HAP-1 (cell line): ENCODE measurements around the gene UBE2M.

ENCODE experiments used
- DNase-seq, 2 experiments: peaks; one replicate each; pipeline ENCODE4 v3.0.0-alpha.2; 2016 to 2020; ENCODE audit warnings: low spot score in 2 of 2
- H3K27me3 ChIP-seq: fragments of 250-450 bp; sonication (Bioruptor Pico); 2 replicates; pipeline ENCODE4 v1.5.1; 2020; ENCODE audit warnings: low read depth, mild to moderate bottlenecking, moderate library complexity
- H3K36me3 ChIP-seq: fragments of 250-450 bp; sonication (Bioruptor Pico); replicated peaks from 2 replicates; pipeline ENCODE4 v1.5.1; 2020; ENCODE audit warnings: mild to moderate bottlenecking
- H3K4me1 ChIP-seq: fragments of 250-450 bp; sonication (Bioruptor Pico); 2 replicates; pipeline ENCODE4 v1.5.1; 2020; ENCODE audit warnings: mild to moderate bottlenecking
- H3K4me3 ChIP-seq: fragments of 250-450 bp; sonication (Bioruptor Pico); 2 replicates; pipeline ENCODE4 v1.5.1; 2020; ENCODE audit warnings: mild to moderate bottlenecking, moderate library complexity
- H3K9me3 ChIP-seq: fragments of 250-450 bp; sonication (Bioruptor Pico); 2 replicates; pipeline ENCODE4 v1.5.1; 2020; ENCODE audit warnings: mild to moderate bottlenecking, moderate library complexity
- in situ Hi-C: fragments of 300-500 bp; cut with MboI; formaldehyde crosslinking; loops from 3 replicates; pipeline ENCODE4 v1.14.3; 2020; ENCODE audit warnings: low sequenced_read_pairs, inconsistent platforms, mixed read lengths

UBE2M gene

GRCh38 chr19:58575183-58576041 is 17.0 kb upstream of the UBE2M start:
- H3K27me3 ChIP-seq, result no peaks in the 10 kb centered on the region
- peak overlapping the region; percentile 82 for H3K4me3 ChIP-seq
- no peaks in the 10 kb centered on the region for H3K9me3 ChIP-seq
- DNase-seq, result peak; percentile 85 to 90
- no peaks in the 10 kb centered on the region; the same call in 1 of the 2 replicates for H3K36me3 ChIP-seq
- in situ Hi-C loops, result no loop called here
- peaks cover 8% of the 10 kb centered on the region for H3K4me1 ChIP-seq

DNA sequence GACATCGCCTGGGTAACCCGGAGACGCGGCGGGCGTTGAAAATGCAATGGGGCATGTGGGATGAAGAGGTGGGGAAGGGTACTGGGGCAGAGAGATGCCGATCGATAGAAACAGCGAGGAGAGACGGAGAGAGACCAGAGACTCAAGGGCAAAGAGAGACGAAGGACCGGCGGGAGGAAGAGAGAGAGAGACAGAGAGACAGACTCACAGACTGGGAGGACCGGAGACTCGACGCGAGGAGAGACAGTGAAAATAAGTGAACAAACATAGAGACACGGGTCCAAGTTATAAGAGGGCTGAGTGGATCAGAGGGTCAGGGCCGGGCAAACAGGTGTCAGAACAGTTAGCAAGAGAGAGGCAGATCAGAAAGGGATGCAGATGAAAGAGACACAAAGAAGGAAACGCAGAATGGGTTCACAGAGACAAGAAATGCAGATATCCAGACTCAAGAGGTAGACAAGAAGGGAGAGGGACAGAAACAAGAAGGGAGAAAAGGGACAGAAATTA is 15.3 kb upstream of the UBE2M start:
- in situ Hi-C loops, result no loop called here
- no peaks in the 10 kb centered on the region for H3K9me3 ChIP-seq
- peak overlapping the region; percentile 65 for H3K4me3 ChIP-seq
- DNase-seq, result no peak
- H3K27me3 ChIP-seq, result no peaks in the 10 kb centered on the region
- H3K4me1 ChIP-seq, result peaks cover 8% of the 10 kb centered on the region
- no peaks in the 10 kb centered on the region; the same call in none of the 2 replicates for H3K36me3 ChIP-seq

GRCh38 chr19:58572818-58573657 is 14.6 kb upstream of the UBE2M start, which contains the start of gene MZF1:
MZF1 (minus strand) TSS chr19:58573335; CDS start chr19:58571389, 1,946 bp downstream.
- peak within 1 kb of the TSS; percentile 65 for H3K4me3 ChIP-seq
- H3K27me3 ChIP-seq, result no peaks in the 10 kb centered on the region
- in situ Hi-C loops, result no loop called here
- DNase-seq, result peak; percentile 99 to 100
- peaks cover 8% of the 10 kb centered on the region for H3K4me1 ChIP-seq
- H3K36me3 ChIP-seq, result no peaks in the 10 kb centered on the region; the same call in none of the 2 replicates
- no peaks in the 10 kb centered on the region for H3K9me3 ChIP-seq

GRCh38 chr19:58572026-58572817 is 13.8 kb upstream of the UBE2M start:
- Histone ChIP-seq H3K27me3 (no peaks in the 10 kb centered on the region), H3K4me1 (peaks cover 8% of the 10 kb centered on the region)
- in situ Hi-C loops, result no loop called here

DNA sequence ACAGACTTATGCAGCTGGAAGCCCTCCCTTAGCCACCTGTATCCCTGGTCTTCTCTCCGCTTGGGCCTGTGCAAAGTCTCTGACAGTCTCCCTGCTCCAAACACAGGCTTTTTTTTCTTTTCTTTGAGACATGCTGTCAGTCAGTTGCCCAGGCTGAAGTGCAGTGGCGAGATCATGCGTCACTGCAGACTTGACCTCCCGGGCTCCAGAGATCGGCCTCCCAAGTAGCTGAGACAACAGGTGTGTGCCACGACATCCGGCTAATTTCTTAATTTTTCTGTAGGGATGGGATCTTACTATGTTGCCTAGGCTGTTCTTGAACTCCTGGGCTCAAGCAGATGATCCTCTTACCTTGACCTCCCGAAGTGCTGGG is 13.2 kb upstream of the UBE2M start:
- in situ Hi-C loops, result no loop called here
- DNase-seq, result peak in 1 of 2 experiments; percentile 4
- Histone ChIP-seq H3K9me3 (no peaks in the 10 kb centered on the region), H3K27me3 (no peaks in the 10 kb centered on the region), H3K4me3 (no peak overlapping the region), H3K4me1 (peaks cover 8% of the 10 kb centered on the region), H3K36me3 (no peaks in the 10 kb centered on the region; the same call in none of the 2 replicates)

More at GRCh38 chr19:58572026-58572817, 13.8 kb upstream of the UBE2M start:
- H3K4me3 ChIP-seq, result peak overlapping the region; percentile 65
- DNase-seq, result peak in 1 of 2 experiments; percentile 5
- no peaks in the 10 kb centered on the region; the same call in none of the 2 replicates for H3K36me3 ChIP-seq
- no peaks in the 10 kb centered on the region for H3K9me3 ChIP-seq

DNA sequence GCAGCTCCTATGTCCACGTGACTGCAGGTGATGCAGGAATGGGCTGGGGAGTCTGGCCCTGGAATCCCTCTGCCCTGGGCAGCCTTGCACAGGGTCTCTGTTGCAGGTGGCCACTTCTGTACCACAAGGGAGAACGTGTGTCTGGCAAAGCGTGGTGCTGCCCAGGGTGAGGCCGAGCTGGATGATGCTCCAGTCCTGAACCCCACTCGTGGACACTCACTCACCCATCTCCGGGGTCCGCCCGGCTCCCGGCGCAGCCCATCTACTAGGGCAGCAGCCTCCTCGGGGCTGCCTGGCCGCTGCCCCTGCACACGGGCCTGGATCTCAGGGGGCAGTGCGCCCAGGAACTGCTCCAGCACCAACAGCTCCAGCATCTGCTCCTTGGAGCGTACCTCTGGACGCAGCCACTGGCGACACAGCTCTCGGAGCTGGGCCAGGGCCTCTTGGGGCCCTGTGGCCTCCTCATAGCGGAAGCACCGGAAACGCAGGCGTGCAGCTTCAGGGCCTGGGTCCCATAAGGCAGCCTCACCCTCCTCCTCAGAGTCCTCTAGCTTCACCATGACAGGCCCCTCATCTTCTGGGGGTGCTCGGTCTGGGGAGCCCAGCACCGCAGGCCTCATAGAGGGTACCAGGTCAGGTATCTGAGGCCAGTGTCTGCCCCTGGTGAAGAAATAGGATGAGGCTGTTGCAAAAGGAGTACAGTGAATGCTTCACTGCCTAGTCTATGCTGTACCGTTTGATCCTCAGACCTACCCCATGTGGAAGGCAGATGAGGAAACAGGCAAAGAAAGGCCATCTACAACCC is 12.6 kb upstream of the UBE2M start:
- in situ Hi-C loops, result no loop called here
- Histone ChIP-seq H3K4me1 (peaks cover 8% of the 10 kb centered on the region), H3K27me3 (no peaks in the 10 kb centered on the region), H3K9me3 (no peaks in the 10 kb centered on the region), H3K36me3 (no peaks in the 10 kb centered on the region; the same call in none of the 2 replicates), H3K4me3 (no peak overlapping the region)
- DNase-seq, result peak in 1 of 2 experiments; percentile 8

GRCh38 chr19:58569943-58570670 is 11.7 kb upstream of the UBE2M start:
- DNase-seq, result peak in 1 of 2 experiments; percentile 9
- Histone ChIP-seq H3K27me3 (no peaks in the 10 kb centered on the region), H3K36me3 (no peaks in the 10 kb centered on the region; the same call in none of the 2 replicates), H3K4me1 (peaks cover 8% of the 10 kb centered on the region), H3K9me3 (no peaks in the 10 kb centered on the region), H3K4me3 (no peak overlapping the region)
- in situ Hi-C loops, result no loop called here

- no peaks in the 10 kb centered on the region; the same call in none of the 2 replicates for H3K36me3 ChIP-seq
- in situ Hi-C loops, result no loop called here
- no peaks in the 10 kb centered on the region for H3K27me3 ChIP-seq
- H3K9me3 ChIP-seq, result no peaks in the 10 kb centered on the region
- peak in 1 of 2 experiments; percentile 7 for DNase-seq
- no peak overlapping the region for H3K4me3 ChIP-seq
- peaks cover 8% of the 10 kb centered on the region for H3K4me1 ChIP-seq
These were observed 11.0 kb upstream of the UBE2M start for GRCh38 chr19:58569191-58569942.

DNA sequence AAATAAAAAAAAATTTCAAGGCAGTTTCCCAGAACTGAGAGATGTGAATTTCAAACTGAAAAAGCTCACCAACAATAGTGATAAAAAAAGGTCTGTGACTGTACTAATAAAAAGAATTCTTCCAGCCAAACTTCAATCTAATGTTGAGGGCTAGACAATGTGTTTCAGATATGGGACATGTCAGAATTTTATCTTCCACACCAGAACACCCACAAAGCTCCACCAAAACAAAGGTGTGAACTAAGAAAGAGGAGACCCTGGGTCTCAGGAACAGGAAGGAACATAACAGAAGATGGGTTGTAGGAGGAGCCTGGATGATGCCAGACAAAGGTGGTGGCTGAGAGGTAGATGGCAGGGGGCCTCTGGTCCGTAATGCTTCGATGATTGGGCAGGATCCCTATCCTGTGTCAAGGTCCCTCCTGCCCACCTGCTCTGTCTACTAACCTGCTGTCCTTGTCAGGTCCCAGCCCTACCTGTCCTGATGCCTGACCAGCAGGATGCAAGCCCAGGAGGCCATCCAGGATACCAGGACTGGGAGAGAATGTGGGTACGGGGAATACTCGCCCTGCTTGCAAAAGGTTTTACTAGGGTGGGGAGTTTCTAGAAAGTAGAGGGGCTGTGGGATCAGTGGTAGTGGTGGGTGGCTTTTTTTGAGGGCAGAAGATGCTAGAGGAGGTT is 10.2 kb upstream of the UBE2M start:
- H3K4me1 ChIP-seq, result peaks cover 3% of the 10 kb centered on the region; the same call in 1 of the 2 replicates
- in situ Hi-C loops, result no loop called here
- H3K4me3 ChIP-seq, result no peak overlapping the region
- H3K27me3 ChIP-seq, result no peaks in the 10 kb centered on the region
- no peaks in the 10 kb centered on the region for H3K9me3 ChIP-seq
- peak in 1 of 2 experiments; percentile 4 for DNase-seq
- H3K36me3 ChIP-seq, result no peaks in the 10 kb centered on the region; the same call in none of the 2 replicates

GRCh38 chr19:58566989-58567388 is 8.6 kb upstream of the UBE2M start:
- no peaks in the 10 kb centered on the region for H3K27me3 ChIP-seq
- in situ Hi-C loops, result no loop called here

GRCh38 chr19:58563823-58564222 is 5.4 kb upstream of the UBE2M start:
- H3K4me1 ChIP-seq, result peaks cover 6% of the 10 kb centered on the region
- no peak overlapping the region for H3K4me3 ChIP-seq
- in situ Hi-C loops, result no loop called here
- no peaks in the 10 kb centered on the region for H3K9me3 ChIP-seq
- H3K27me3 ChIP-seq, result no peaks in the 10 kb centered on the region
- peak in 1 of 2 experiments; percentile 2 for DNase-seq
- H3K36me3 ChIP-seq, result peaks cover 6% of the 10 kb centered on the region; the same call in 1 of the 2 replicates

More at GRCh38 chr19:58566989-58567388, 8.6 kb upstream of the UBE2M start:
- Histone ChIP-seq H3K4me1 (no peaks in the 10 kb centered on the region), H3K36me3 (no peaks in the 10 kb centered on the region; the same call in none of the 2 replicates), H3K9me3 (no peaks in the 10 kb centered on the region), H3K4me3 (no peak overlapping the region)
- DNase-seq, result no peak
